GM21786 (cell line): Measurements from ENCODE around the gene CRLF3.
A peak's percentile ranks its signal among the peaks of the same experiment; 100 is the strongest.
"Not testable (repeated sequence)": the region's sequence is repeated elsewhere in the genome, so short reads cannot be mapped to it uniquely, and the experiment has no call there.

Experiments used
- ATAC-seq: cut with Tn5 transposase; IDR thresholded peaks from one replicate; pipeline ENCODE4 v1.9.1; 2021; ENCODE audit not compliant: unreplicated experiment

The CRLF3 gene

GRCh38 chr17:30824356-30825145, at the start of gene CRLF3:
CRLF3 (minus strand) TSS chr17:30824692; CDS start chr17:30824651, 41 bp downstream.
- peak; percentile 81 for ATAC-seq

GRCh38 chr17:30869005-30869404, 44.5 kb upstream of the CRLF3 start:
- no peak for ATAC-seq

DNA sequence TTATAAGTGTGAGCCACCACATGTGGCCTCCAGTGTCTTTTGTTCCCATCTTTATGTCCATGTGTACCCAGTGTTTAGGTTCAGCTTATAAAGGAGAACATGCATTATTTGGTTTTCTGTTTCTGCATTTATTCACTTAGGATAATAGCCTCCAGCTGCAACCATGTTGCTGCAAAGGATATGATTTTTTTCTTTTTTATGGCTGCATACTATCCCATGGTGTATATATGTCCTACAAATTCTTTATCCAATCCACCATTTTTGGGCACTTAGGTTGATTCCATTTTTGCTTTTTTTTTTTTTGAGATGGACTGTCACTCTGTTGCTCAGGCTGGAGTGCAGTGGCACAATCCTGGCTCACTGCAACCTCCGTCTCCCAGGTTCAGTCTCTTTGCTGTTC, 40.1 kb upstream of the CRLF3 start:
- no peak for ATAC-seq

GRCh38 chr17:30858556-30859250, 34.2 kb upstream of the CRLF3 start:
- ATAC-seq, result no peak

GRCh38 chr17:30854146-30854545, 29.7 kb upstream of the CRLF3 start:
- no peak for ATAC-seq

- ATAC-seq, result no peak
These were observed 23.5 kb upstream of the CRLF3 start for GRCh38 chr17:30848021-30848420.

DNA sequence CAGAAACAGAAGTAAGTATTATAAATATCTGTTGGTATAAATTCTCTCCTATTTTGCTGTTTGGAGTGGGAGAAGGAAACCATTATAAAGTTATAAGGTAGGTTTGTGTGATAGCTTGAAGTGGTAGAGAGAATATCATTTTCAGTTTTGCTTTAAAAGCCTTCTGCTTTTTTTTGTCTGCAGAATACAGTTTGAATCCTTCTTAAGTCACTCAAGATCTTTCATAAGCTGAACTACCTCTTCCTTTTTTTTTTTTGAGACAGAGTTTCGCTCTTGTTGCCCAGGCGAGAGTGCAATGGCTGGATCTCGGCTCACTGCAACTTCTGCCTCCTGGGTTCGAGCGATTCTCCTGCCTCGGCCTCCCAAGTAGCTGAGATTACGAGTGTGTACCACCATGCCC, 16.3 kb upstream of the CRLF3 start:
- ATAC-seq, result no peak

DNA sequence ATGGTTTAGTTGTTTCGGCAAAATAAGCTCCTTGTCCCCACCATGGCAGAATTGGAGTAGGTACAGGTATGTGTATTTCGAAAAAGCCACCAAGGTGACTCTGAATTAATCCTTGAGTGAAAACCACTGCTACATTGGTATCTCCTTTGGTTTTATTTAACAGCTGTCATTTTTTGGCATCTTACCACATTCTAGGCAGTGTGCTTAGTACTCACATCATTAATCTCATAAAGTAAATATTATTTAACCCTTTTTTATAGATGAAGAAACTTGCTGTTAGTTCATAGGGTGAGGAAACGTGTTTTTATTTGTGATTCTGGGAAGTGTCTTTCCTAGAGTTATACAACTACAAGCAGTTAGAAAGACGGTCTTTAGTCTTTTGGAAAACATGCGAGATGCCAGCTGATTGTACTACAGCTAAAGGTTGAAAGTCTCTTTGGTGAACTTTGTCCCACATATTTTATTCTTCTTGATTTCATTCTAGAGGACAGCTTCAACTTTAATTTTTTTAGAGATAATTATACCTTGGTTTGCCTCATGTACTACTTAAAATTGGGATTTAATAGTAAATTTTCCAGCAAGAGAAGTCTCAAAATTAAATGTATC, 13.8 kb upstream of the CRLF3 start:
- ATAC-seq, result no peak

- no peak for ATAC-seq
These were observed 8.1 kb upstream of the CRLF3 start for GRCh38 chr17:30832438-30833124.

GRCh38 chr17:30831663-30832437, 7.4 kb upstream of the CRLF3 start, which contains the start of gene ATAD5:
ATAD5 (plus strand) TSS chr17:30831966; CDS start chr17:30832348, 382 bp downstream.
- no peak for ATAC-seq

GRCh38 chr17:30831257-30831656, 6.8 kb upstream of the CRLF3 start:
- no peak for ATAC-seq

DNA sequence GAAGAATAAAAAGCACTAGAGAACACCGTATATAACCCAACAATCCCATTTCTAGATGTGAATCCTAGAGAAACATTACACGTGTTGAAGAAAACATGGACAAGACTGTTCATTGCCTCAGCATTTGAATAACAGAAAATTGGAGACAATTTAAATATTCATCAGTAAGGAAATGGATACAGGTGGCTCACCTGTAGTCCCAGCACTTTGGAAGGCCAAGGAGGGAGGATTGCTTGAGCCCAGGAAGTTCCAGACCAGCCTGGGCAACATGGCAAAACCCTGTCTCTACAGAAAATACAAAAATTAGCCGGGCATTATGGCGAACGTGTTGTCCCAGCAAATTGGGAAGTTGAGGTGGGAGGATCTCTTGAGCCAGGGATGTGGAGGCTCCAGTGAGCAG, 4.5 kb upstream of the CRLF3 start:
- no peak for ATAC-seq

- no peak for ATAC-seq
These were observed 2.6 kb upstream of the CRLF3 start for GRCh38 chr17:30827082-30827481.

GRCh38 chr17:30824002-30824355, 513 bp downstream of the CRLF3 start:
- no peak for ATAC-seq

GRCh38 chr17:30823421-30823820, 1.1 kb downstream of the CRLF3 start:
- no peak for ATAC-seq

GRCh38 chr17:30822919-30823318, 1.6 kb downstream of the CRLF3 start:
- ATAC-seq, result not testable (repeated sequence)

GRCh38 chr17:30821871-30822723, 2.4 kb downstream of the CRLF3 start:
- ATAC-seq, result no peak

DNA sequence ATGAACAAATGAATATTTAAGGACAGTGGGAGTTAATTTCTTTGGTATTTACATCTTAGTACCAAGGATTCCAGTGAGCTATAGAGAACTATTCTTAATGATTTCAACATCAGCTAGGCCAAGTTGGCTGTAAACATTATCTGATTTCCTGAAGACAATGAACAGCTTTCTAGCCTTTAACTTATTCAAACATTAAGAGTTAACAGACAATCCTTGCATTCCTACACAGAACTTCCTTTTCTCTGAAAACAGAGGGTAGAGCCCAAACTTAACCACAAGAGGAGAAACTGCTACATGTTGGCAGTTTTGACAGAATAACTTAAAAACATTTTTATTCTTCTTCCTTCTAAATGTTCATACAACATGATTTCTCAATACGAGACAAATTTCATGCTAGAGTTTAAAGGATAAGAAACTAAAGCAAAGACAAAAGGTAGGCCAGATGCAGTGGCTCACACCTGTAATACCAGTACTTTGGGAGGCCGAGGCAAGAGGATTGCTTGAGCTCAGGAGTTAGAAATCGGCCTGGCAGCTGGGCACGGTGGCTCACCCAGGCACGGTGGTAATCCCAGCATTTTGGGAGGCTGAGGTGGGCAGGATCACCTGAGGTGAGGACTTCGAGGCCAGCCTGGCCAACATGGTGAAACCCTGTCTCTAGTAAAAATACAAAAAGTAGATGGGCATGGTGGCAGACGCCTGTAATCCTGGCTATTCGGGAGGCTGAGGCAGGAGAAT, 4.4 kb downstream of the CRLF3 start:
- ATAC-seq, result no peak

DNA sequence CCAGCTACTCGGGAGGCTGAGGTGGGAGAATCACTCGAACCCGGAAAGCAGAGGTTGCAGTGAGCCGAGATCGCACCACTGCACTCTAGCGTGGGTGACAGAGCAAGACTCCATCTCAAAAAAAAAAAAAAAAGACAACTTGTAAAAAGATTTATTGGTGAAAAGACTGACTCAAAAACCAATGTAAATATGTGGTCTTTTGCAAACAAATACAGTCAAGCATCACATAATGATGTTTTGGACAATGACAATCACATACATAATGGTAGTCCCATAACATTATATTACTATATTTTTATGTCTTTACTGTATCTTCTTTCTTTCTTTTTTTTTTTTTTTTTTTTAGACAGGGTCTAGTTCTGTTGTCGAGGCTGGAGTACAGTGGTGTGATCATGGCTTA, 8.3 kb downstream of the CRLF3 start:
- no peak for ATAC-seq
